ENCODE measurements around the gene NCLN.
"Not testable (repeated sequence)": the region's sequence is repeated elsewhere in the genome, so short reads cannot be mapped to it uniquely, and the experiment has no call there.

Gene NCLN

GRCh38 chr19:3189702-3190469 lies 4.2 kb downstream of the NCLN start:
- Histone ChIP-seq H3K27me3 (ENCODE audit: insufficient read depth, poor library complexity, severe bottlenecking) (no peaks in the 10 kb centered on the region), H3K4me3 (replicated peaks; ENCODE audit: insufficient read depth, low read length) (no peak overlapping the region), H3K27ac (replicated peaks) (peak overlapping the region; percentile 90)
- no peak for TF ChIP-seq POLR2AphosphoS5 (IDR thresholded peaks at IDR 0.05; ENCODE audit: low read depth)
- no peak for TF ChIP-seq SPI1 (IDR thresholded peaks at IDR 0.05; ENCODE audit: borderline replicate concordance, low read depth)
- no peak for TF ChIP-seq REST (IDR thresholded peaks at IDR 0.05; ENCODE audit: insufficient replicate concordance, low read depth)
- no peak for TF ChIP-seq GABPA (IDR thresholded peaks at IDR 0.05; ENCODE audit: low read depth)
- no peak for TF ChIP-seq CTCF (IDR thresholded peaks at IDR 0.05; ENCODE audit: insufficient read depth, low read length)
- peak in 1 of 2 experiments; percentile 42 for DNase-seq (ENCODE audit: low read depth in 1 of 2, low spot score in 1 of 2)

GRCh38 chr19:3190470-3190770 lies 4.7 kb downstream of the NCLN start:
- TF ChIP-seq CTCF (IDR thresholded peaks at IDR 0.05; ENCODE audit: insufficient read depth, low read length) = no peak
- TF ChIP-seq POLR2AphosphoS5 (IDR thresholded peaks at IDR 0.05; ENCODE audit: low read depth) = no peak
- TF ChIP-seq REST (IDR thresholded peaks at IDR 0.05; ENCODE audit: insufficient replicate concordance, low read depth) = no peak
- TF ChIP-seq GABPA (IDR thresholded peaks at IDR 0.05; ENCODE audit: low read depth) = no peak
- no peak for TF ChIP-seq SPI1 (IDR thresholded peaks at IDR 0.05; ENCODE audit: borderline replicate concordance, low read depth)
- peak overlapping the region; percentile 90 for H3K27ac ChIP-seq (replicated peaks)
- no peak overlapping the region for H3K4me3 ChIP-seq (replicated peaks; ENCODE audit: insufficient read depth, low read length)

GRCh38 chr19:3190921-3191805 lies 5.4 kb downstream of the NCLN start:
- H3K27ac ChIP-seq (replicated peaks) = peak overlapping the region; percentile 12; the same call in 1 of the 2 replicates
- no peak for DNase-seq (ENCODE audit: low read depth in 1 of 2, low spot score in 1 of 2)
- no peaks in the 10 kb centered on the region for H3K27me3 ChIP-seq (ENCODE audit: insufficient read depth, poor library complexity, severe bottlenecking)
- TF ChIP-seq GABPA (IDR thresholded peaks at IDR 0.05; ENCODE audit: low read depth) = no peak
- no peak for TF ChIP-seq REST (IDR thresholded peaks at IDR 0.05; ENCODE audit: insufficient replicate concordance, low read depth)
- no peak for TF ChIP-seq SPI1 (IDR thresholded peaks at IDR 0.05; ENCODE audit: borderline replicate concordance, low read depth)
- TF ChIP-seq POLR2AphosphoS5 (IDR thresholded peaks at IDR 0.05; ENCODE audit: low read depth) = no peak
- no peak for TF ChIP-seq CTCF (IDR thresholded peaks at IDR 0.05; ENCODE audit: insufficient read depth, low read length)
- no peak overlapping the region for H3K4me3 ChIP-seq (replicated peaks; ENCODE audit: insufficient read depth, low read length)

More at GRCh38 chr19:3190470-3190770, 4.7 kb downstream of the NCLN start:
- no peaks in the 10 kb centered on the region for H3K27me3 ChIP-seq (ENCODE audit: insufficient read depth, poor library complexity, severe bottlenecking)
- DNase-seq (ENCODE audit: low read depth in 1 of 2, low spot score in 1 of 2) = no peak

- H3K27me3 ChIP-seq (ENCODE audit: insufficient read depth, poor library complexity, severe bottlenecking); DNase-seq (ENCODE audit: low read depth in 1 of 2, low spot score in 1 of 2); H3K4me3 ChIP-seq (replicated peaks; ENCODE audit: insufficient read depth, low read length): not testable (repeated sequence)
- H3K27ac ChIP-seq (replicated peaks) = peak overlapping the region; percentile 12; the same call in 1 of the 2 replicates
Observed at GRCh38 chr19:3191806-3192104, 6.0 kb downstream of the NCLN start.

Data from HL-60 (cell line).